AG04450 (cell line): Measurements from ENCODE around the gene TCEA2. TPM values are rescaled to one million over a fixed set of nuclear protein-coding genes. Genes with fewer than 3 reads are reported as not detected.

Experiments used
- CTCF ChIA-PET: fragments of 300-600, 350-600 bp; formaldehyde crosslinking; extraction: SDS; loops from one replicate; lab custom pipeline; 2022; ENCODE audit warnings: antibody characterized with exemption, inconsistent platforms; lab: Charles Lee
- POLR2A ChIA-PET: fragments of 350-600 bp; formaldehyde crosslinking; extraction: SDS; loops from one replicate; lab custom pipeline; 2021; ENCODE audit warnings: antibody characterized with exemption, inconsistent platforms; lab: Yijun Ruan, JAX
- DNase-seq: peaks from one replicate; pipeline ENCODE4 v3.0.0-alpha.2; 2011; ENCODE audit warnings: low read depth, low spot score
- H3K27ac ChIP-seq: one replicate; pipeline ENCODE4 v1.5.1; 2012; ENCODE audit warnings: low read depth, low read length, control low read depth
- H3K27me3 ChIP-seq: one replicate; pipeline ENCODE4 v1.6.0; 2012; ENCODE audit warnings: low read length; ENCODE audit not compliant: control insufficient read depth, insufficient read depth
- H3K4me3 ChIP-seq: 2 replicates; pipeline ENCODE4 v1.5.1; 2011; ENCODE audit warnings: mild to moderate bottlenecking, low read depth, low read length, control low read depth
- H3K9me3 ChIP-seq: 2 replicates; pipeline ENCODE4 v1.5.1; 2012; ENCODE audit warnings: low read length; ENCODE audit not compliant: control insufficient read depth, insufficient read depth
- CTCF ChIP-seq: IDR thresholded peaks from 2 replicates; pipeline ENCODE4 v1.5.1; 2011; ENCODE audit warnings: low read depth, low read length, control low read depth, inconsistent platforms
- polyA plus RNA-seq: library from polyadenylated mRNA; depleted of rRNA; stranded (reverse); fragments of >200 nt; gene quantifications from 2 replicates; pipeline ENCODE4 v1.2.3, GENCODE V29; 2011

TCEA2 gene
- polyA plus RNA-seq, 1 experiment, result 12.8 TPM

- ChIA-PET CTCF (no interaction called here), POLR2A (no interaction called here)
- TF ChIP-seq CTCF, result no peak
- Histone ChIP-seq H3K27me3 (peaks cover 20% of the 10 kb centered on the region), H3K4me3 (no peak overlapping the region), H3K27ac (no peak overlapping the region), H3K9me3 (peaks cover 11% of the 10 kb centered on the region; the same call in 1 of the 2 replicates)
- no peak for DNase-seq
These were observed 29.4 kb downstream of the TCEA2 start for GRCh38 chr20:64092258-64093012.

- CTCF ChIA-PET, result no interaction called here
- TF ChIP-seq CTCF, result no peak
- no peak overlapping the region for H3K4me3 ChIP-seq
- H3K9me3 ChIP-seq, result peaks cover 5% of the 10 kb centered on the region; the same call in 1 of the 2 replicates
- H3K27me3 ChIP-seq, result peaks cover 16% of the 10 kb centered on the region
- POLR2A ChIA-PET, result no interaction called here
- DNase-seq, result no peak
- no peak overlapping the region for H3K27ac ChIP-seq
These were observed 30.1 kb downstream of the TCEA2 start for GRCh38 chr20:64093013-64093503.

GRCh38 chr20:64095455-64095854 is 32.5 kb downstream of the TCEA2 start:
- peaks cover 5% of the 10 kb centered on the region; the same call in 1 of the 2 replicates for H3K9me3 ChIP-seq
- POLR2A ChIA-PET, result no interaction called here
- H3K27ac ChIP-seq, result no peak overlapping the region
- no peak overlapping the region for H3K4me3 ChIP-seq
- CTCF ChIA-PET, result no interaction called here
- peaks cover 12% of the 10 kb centered on the region for H3K27me3 ChIP-seq
- no peak for DNase-seq
- TF ChIP-seq CTCF, result no peak

- ChIA-PET POLR2A (no interaction called here), CTCF (no interaction called here)
- no peak for TF ChIP-seq CTCF
- H3K4me3 ChIP-seq, result no peak overlapping the region
- peaks cover 5% of the 10 kb centered on the region; the same call in 1 of the 2 replicates for H3K9me3 ChIP-seq
- no peak overlapping the region for H3K27ac ChIP-seq
- no peak for DNase-seq
- peaks cover 17% of the 10 kb centered on the region for H3K27me3 ChIP-seq
These were observed 32.9 kb downstream of the TCEA2 start for GRCh38 chr20:64095927-64096326.

GRCh38 chr20:64096535-64096934 is 33.5 kb downstream of the TCEA2 start:
- H3K9me3 ChIP-seq, result peaks cover 5% of the 10 kb centered on the region; the same call in 1 of the 2 replicates
- peaks cover 23% of the 10 kb centered on the region for H3K27me3 ChIP-seq
- TF ChIP-seq CTCF, result no peak
- ChIA-PET POLR2A (no interaction called here), CTCF (no interaction called here)
- DNase-seq, result no peak
- H3K4me3 ChIP-seq, result no peak overlapping the region
- no peak overlapping the region for H3K27ac ChIP-seq
